ENCODE measurements around the gene SNAPIN. TPM values are rescaled to one million over a fixed set of nuclear protein-coding genes. Genes with fewer than 3 reads are reported as not detected.

The SNAPIN gene
- total and polyA plus RNA-seq, 9 of the 15 experiments (the other 6 are each of a cell fraction or from before 2014, with no cell fraction given), result 11.2 to 43.9 (median 32.3) TPM

GRCh38 chr1:153612111-153612754, 46.3 kb upstream of the SNAPIN start:
- Histone ChIP-seq H3K79me2 (ENCODE audit: control insufficient read depth, insufficient read depth, low read length) (no peaks in the 10 kb centered on the region), H2AFZ (ENCODE audit: low read depth, low read length) (no peak overlapping the region), H3K4me3 (no peak overlapping the region), H4K20me1 (replicated peaks; ENCODE audit: control insufficient read depth, insufficient read depth, low read length) (no peaks in the 10 kb centered on the region), H3K36me3 (ENCODE audit: control insufficient read depth, insufficient read depth, low read length) (no peaks in the 10 kb centered on the region), H3K4me2 (ENCODE audit: insufficient read depth, low read length) (no peak overlapping the region), H3K9ac (ENCODE audit: insufficient read depth in 1 of 2, low read depth in 2 of 2, low read length in 2 of 2) (no peak overlapping the region; a peak in 1 of 4 replicates), H3K4me1 (replicated peaks in 1 of 2; ENCODE audit: control insufficient read depth in 2 of 2, insufficient read depth in 2 of 2, low read length in 2 of 2) (peaks cover 39 to 62% of the 10 kb centered on the region in 2 experiments), H3K27me3 (ENCODE audit: control insufficient read depth in 2 of 2, insufficient read depth in 2 of 2, low read length in 2 of 2) (no peaks in the 10 kb centered on the region), H3K9me3 (replicated peaks; ENCODE audit: control insufficient read depth, insufficient read depth, low read depth, low read length) (no peaks in the 10 kb centered on the region), H3K27ac (ENCODE audit: extremely low read depth, low read depth, low read length) (no peak overlapping the region), H3K9me1 (ENCODE audit: control insufficient read depth, insufficient read depth, low read length) (peaks cover 6% of the 10 kb centered on the region)
- no peak for DNase-seq (ENCODE audit: extremely low read depth in 1 of 4, low spot score in 3 of 4)
- ChIA-PET POLR2A (interaction anchor here (0.6 to 2.0 kb wide), 6 partner anchors 12 to 109 kb away, joined by 3 to 17 read pairs (median 3); partner anchors contain the start of genes CHTOP and S100A13), CTCF (ENCODE audit: low intra/inter-chr PET ratio) (no interaction called here)
- WGBS (ENCODE audit: insufficient coverage, low coverage, missing lambda C conversion rate), result 55% methylated on average over 9 of the region's 11 CpGs
- FAIRE-seq, result no peak
- ATAC-seq, result no peak
- BruUV-seq (replicated peaks), result no TSS peak
- TF ChIP-seq POLR2AphosphoS5 (IDR thresholded peaks at IDR 0.05; ENCODE audit: control insufficient read depth, insufficient read depth, low read depth, low read length) (no peak), NELFE (IDR thresholded peaks at IDR 0.05; ENCODE audit: insufficient read depth, insufficient read length) (no peak), STAG1 (CRISPR knock-in tag; IDR thresholded peaks at IDR 0.05; ENCODE audit: borderline replicate concordance) (no peak), CBFA2T2 (conservative IDR thresholded peaks at IDR 0.05) (no peak), SRSF7 (optimal IDR thresholded peaks at IDR 0.05; ENCODE audit: low read depth, low read length) (no peak), HINFP (tag; conservative IDR thresholded peaks at IDR 0.05; ENCODE audit: low read depth) (no peak), ZNF79 (CRISPR knock-in tag; IDR thresholded peaks at IDR 0.05; ENCODE audit: low read depth) (no peak), ZNF830 (CRISPR knock-in tag; IDR thresholded peaks at IDR 0.05) (no peak), HDAC3 (IDR thresholded peaks at IDR 0.05; ENCODE audit: borderline replicate concordance, partially characterized antibody) (no peak), PREB (CRISPR knock-in tag; IDR thresholded peaks at IDR 0.05) (no peak), MCM3 (IDR thresholded peaks at IDR 0.05) (no peak), NR1H2 (CRISPR knock-in tag; IDR thresholded peaks at IDR 0.05) (no peak)
- intact Hi-C loops (cut with micrococcal nuclease) (no loop called here), in situ Hi-C loops (cut with MboI) (no loop called here)

Data from K562 (cell line).